ENCODE data around the gene VRK1.
"Not testable (repeated sequence)": the region's sequence is repeated elsewhere in the genome, so short reads cannot be mapped to it uniquely, and the experiment has no call there.

VRK1 gene, protein sequence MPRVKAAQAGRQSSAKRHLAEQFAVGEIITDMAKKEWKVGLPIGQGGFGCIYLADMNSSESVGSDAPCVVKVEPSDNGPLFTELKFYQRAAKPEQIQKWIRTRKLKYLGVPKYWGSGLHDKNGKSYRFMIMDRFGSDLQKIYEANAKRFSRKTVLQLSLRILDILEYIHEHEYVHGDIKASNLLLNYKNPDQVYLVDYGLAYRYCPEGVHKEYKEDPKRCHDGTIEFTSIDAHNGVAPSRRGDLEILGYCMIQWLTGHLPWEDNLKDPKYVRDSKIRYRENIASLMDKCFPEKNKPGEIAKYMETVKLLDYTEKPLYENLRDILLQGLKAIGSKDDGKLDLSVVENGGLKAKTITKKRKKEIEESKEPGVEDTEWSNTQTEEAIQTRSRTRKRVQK

DNA sequence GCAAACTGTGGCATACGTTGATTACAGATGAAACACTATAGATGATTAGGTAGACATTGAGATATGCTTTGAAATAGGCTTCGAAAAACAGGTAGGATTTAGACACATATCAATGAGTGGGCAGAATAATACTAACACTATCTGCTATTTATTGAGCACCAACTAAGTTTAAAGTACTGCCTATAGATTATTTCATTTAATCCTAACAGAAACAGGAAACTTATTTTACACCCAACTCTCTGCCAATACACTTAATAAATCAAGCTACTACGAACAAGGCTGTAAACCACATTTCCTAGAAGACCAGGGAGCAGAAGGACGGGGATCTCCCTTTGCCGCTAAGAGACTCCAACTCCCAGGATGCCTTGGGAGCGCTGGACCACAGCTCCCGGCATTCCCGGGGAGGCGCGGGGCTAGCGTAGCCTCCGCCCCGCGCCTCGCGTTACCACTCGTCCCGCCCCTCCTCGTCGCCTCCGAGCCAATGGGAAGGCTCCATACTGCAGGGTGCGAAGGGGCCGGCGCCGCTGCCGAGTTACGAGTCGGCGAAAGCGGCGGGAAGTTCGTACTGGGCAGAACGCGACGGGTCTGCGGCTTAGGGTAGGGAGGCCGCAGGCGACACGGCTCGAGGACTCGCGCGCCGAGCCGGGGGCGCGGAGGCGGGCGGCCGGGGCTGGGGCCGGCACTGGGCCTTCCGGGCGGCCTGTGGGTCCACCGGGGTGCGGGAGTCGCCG is at the start of gene VRK1:
Gene VRK1 (plus strand): TSS at position 532 of the 731 bp plus-strand sequence. CDS start 36,090 bp downstream, outside the sequence.
- peak; percentile 94 for DNase-seq

GRCh38 chr14:96747608-96748007 is 49.6 kb upstream of the VRK1 start:
- Mint-ChIP-seq H3K27ac (no peak overlapping the region), H3K9me3 (no peaks in the 10 kb centered on the region), H3K4me1 (no peaks in the 10 kb centered on the region), H3K4me3 (no peak overlapping the region), H3K27me3 (peaks cover 14% of the 10 kb centered on the region), H3K36me3 (ENCODE audit: low read depth) (no peaks in the 10 kb centered on the region)
- ATAC-seq (no peak), DNase-seq (no peak)

More for the DNA sequence above, at the start of gene VRK1:
- Mint-ChIP-seq H3K27me3 (peaks cover 11% of the 10 kb centered on the region), H3K4me1 (peaks cover 18% of the 10 kb centered on the region), H3K27ac (peak within 1 kb of the TSS; percentile 86), H3K9me3 (no peaks in the 10 kb centered on the region), H3K4me3 (peak within 1 kb of the TSS; percentile 92), H3K36me3 (ENCODE audit: low read depth) (peaks cover 9% of the 10 kb centered on the region)
- peak; percentile 99 for ATAC-seq

DNA sequence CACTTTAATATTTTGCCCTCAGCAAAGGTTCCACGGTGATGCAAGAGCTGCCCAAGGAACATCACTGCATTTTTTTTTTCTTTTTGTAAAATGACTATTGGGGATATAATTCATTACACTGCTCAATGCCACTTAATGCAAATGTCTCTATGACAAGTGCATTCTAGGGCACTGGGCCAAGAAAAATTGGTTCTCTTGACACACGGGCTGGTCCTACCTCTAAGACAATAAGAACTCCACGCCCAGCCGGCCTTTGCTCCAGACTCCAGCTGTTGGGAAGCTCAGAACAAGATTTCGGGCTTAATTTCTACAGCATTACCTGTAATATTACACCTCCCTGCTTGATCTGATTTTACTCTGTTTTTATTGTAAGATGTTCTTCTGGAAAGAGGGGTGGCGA is 48.8 kb upstream of the VRK1 start:
- DNase-seq (no peak), ATAC-seq (no peak)
- Mint-ChIP-seq H3K9me3 (no peaks in the 10 kb centered on the region), H3K4me3 (no peak overlapping the region), H3K4me1 (no peaks in the 10 kb centered on the region), H3K27me3 (peaks cover 11% of the 10 kb centered on the region), H3K36me3 (ENCODE audit: low read depth) (no peaks in the 10 kb centered on the region), H3K27ac (no peak overlapping the region)

DNA sequence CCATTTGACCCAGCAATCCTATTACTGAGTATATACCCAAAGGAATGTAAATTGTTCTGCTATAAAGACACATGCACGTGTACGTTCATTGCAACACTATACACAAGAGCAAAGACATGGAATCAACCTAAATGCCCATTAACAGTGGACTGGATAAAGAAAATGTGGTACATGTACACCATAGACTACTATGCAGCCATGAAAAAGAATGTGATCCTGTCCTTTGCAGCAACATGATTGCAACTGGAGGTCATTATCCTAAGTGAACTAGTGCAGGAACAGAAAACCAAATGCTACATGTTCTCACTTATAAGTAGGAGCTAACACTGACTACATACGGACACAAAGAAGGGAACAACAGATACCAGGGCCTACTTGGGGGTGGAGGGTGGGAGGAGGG is 45.7 kb upstream of the VRK1 start:
- H3K9me3 Mint-ChIP-seq, result no peaks in the 10 kb centered on the region
- no peaks in the 10 kb centered on the region for H3K36me3 Mint-ChIP-seq (ENCODE audit: low read depth)
- H3K27ac Mint-ChIP-seq, result no peak overlapping the region
- DNase-seq (no peak), ATAC-seq (no peak)
- no peaks in the 10 kb centered on the region for H3K4me1 Mint-ChIP-seq
- H3K27me3 Mint-ChIP-seq, result peaks cover 2% of the 10 kb centered on the region
- no peak overlapping the region for H3K4me3 Mint-ChIP-seq

DNA sequence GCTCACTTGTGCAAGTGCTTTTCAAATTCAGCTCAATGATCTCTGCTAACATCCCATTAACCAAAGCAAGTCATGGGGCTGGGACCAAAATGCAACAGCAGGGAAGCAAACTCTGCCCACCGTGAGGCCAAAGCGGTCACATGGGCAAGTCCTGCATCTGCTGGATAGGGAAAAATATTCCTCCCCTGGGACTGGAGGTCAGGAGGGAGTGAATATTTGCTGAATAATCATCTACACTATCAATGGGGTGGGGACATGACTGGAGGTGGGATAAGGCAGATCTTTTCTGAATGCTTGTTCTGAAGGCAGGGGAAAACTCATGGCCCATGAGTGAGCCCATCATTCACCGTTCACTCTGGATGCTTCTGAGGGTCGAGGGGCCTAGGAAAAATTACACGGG is 45.1 kb upstream of the VRK1 start:
- Mint-ChIP-seq H3K4me3 (no peak overlapping the region), H3K4me1 (no peaks in the 10 kb centered on the region), H3K36me3 (ENCODE audit: low read depth) (no peaks in the 10 kb centered on the region), H3K9me3 (no peaks in the 10 kb centered on the region), H3K27ac (no peak overlapping the region), H3K27me3 (no peaks in the 10 kb centered on the region)
- ATAC-seq (no peak), DNase-seq (no peak)

GRCh38 chr14:96752594-96752993 is 44.6 kb upstream of the VRK1 start:
- Mint-ChIP-seq H3K4me1 (no peaks in the 10 kb centered on the region), H3K9me3 (no peaks in the 10 kb centered on the region), H3K27me3 (no peaks in the 10 kb centered on the region), H3K36me3 (ENCODE audit: low read depth) (no peaks in the 10 kb centered on the region), H3K27ac (no peak overlapping the region), H3K4me3 (no peak overlapping the region)
- no peak for DNase-seq
- no peak for ATAC-seq

- Mint-ChIP-seq H3K27me3 (peaks cover 3% of the 10 kb centered on the region), H3K36me3 (ENCODE audit: low read depth) (no peaks in the 10 kb centered on the region), H3K4me1 (no peaks in the 10 kb centered on the region), H3K4me3 (no peak overlapping the region), H3K9me3 (no peaks in the 10 kb centered on the region), H3K27ac (no peak overlapping the region)
- no peak for DNase-seq
- ATAC-seq, result no peak
Measured at GRCh38 chr14:96754162-96754844, 42.9 kb upstream of the VRK1 start.

DNA sequence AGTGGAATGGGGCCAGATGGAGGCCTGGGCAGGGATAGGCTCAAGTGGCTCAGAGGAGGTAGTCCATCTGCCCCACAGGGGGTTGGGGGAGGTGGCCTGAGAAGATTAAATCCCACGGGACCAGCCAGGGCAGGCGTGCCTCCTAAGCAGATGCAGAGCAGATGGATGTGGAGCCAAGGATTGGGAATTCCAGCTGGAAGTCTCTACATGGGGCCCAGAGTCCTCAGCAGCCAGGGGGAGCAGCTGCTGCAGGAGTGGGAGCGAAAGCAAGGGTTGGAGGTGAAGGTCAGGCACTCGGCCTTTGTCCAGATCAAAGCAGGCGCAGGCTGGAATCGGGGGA is 42.4 kb upstream of the VRK1 start:
- no peak for ATAC-seq
- Mint-ChIP-seq H3K9me3 (no peaks in the 10 kb centered on the region), H3K36me3 (ENCODE audit: low read depth) (no peaks in the 10 kb centered on the region), H3K27me3 (peaks cover 3% of the 10 kb centered on the region), H3K4me1 (no peaks in the 10 kb centered on the region), H3K4me3 (no peak overlapping the region), H3K27ac (no peak overlapping the region)
- no peak for DNase-seq

DNA sequence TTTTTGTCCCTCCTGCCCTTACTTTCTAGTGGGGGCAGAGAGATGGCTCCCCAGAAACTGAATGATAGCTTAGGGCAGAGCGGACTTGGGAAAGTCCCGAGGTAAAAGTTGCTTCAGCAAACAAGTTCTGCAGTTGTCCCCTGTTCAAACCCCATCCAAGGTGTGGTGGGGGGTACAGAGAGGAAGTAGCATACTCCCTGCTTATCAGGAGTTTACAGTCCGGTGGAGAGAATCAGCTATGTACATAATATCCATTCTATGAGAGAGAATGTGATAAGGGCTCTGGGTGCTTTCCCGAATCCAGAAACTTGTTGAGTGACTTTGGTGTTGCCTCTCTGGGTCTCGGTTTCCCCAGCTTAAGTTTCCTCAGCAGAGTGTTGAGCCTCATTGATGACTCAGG is 40.4 kb upstream of the VRK1 start:
- peaks cover 6% of the 10 kb centered on the region for H3K27me3 Mint-ChIP-seq
- H3K36me3 Mint-ChIP-seq (ENCODE audit: low read depth), result no peaks in the 10 kb centered on the region
- no peak overlapping the region for H3K4me3 Mint-ChIP-seq
- no peak for ATAC-seq
- no peaks in the 10 kb centered on the region for H3K9me3 Mint-ChIP-seq
- H3K4me1 Mint-ChIP-seq, result no peaks in the 10 kb centered on the region
- no peak for DNase-seq
- no peak overlapping the region for H3K27ac Mint-ChIP-seq

DNA sequence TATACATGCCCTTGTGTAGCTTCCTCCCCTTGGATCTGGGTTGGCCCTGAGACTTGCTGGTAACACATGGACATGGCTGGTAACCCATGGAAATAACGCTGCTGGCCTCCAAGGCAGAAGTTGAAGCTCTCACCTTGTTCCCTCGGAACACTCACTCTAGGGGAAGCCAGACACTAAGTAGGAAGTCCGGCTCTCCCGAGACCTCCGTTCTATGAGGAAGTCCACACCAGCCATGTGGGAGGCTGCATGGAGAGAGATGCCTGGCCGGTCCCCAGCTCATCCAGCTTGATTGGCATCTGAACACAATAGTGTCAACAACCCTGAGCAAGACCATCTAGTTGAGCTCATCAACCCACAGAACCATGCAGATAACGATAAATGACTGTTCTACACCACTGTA is 39.7 kb upstream of the VRK1 start:
- no peaks in the 10 kb centered on the region for H3K9me3 Mint-ChIP-seq
- H3K4me1 Mint-ChIP-seq, result peaks cover 1% of the 10 kb centered on the region
- ATAC-seq, result no peak
- H3K4me3 Mint-ChIP-seq, result no peak overlapping the region
- no peak overlapping the region for H3K27ac Mint-ChIP-seq
- no peak for DNase-seq
- H3K36me3 Mint-ChIP-seq (ENCODE audit: low read depth), result no peaks in the 10 kb centered on the region
- peaks cover 6% of the 10 kb centered on the region for H3K27me3 Mint-ChIP-seq

- peaks cover 5% of the 10 kb centered on the region for H3K4me1 Mint-ChIP-seq
- no peaks in the 10 kb centered on the region for H3K9me3 Mint-ChIP-seq
- ATAC-seq (no peak), DNase-seq (no peak)
- no peaks in the 10 kb centered on the region for H3K36me3 Mint-ChIP-seq (ENCODE audit: low read depth)
- no peak overlapping the region for H3K4me3 Mint-ChIP-seq
- H3K27me3 Mint-ChIP-seq, result peaks cover 8% of the 10 kb centered on the region
- no peak overlapping the region for H3K27ac Mint-ChIP-seq
Measured at GRCh38 chr14:96761066-96761465, 36.1 kb upstream of the VRK1 start.

DNA sequence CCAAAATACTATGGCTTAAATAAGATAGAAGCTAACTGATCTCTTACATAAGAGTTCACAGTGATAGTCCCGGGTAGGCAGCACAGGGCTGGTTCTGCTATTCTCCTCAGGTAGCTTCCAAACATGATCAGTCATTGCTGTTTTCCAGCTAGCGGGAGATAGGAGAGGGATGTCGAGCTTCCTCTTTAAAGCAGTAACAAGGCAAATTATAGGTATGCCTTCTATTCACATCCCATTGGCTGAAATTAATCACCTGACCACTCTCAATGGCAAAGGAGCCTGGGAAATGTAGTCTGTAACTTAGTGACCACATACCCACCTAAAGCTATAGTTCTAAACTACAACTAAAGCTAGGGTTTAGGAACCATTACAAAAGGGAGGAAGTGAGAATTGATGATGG is 34.5 kb upstream of the VRK1 start:
- H3K4me3 Mint-ChIP-seq, result peak overlapping the region; percentile 42
- H3K36me3 Mint-ChIP-seq (ENCODE audit: low read depth), result no peaks in the 10 kb centered on the region
- peaks cover 5% of the 10 kb centered on the region for H3K4me1 Mint-ChIP-seq
- ATAC-seq, result peak; percentile 88
- no peaks in the 10 kb centered on the region for H3K9me3 Mint-ChIP-seq
- peaks cover 11% of the 10 kb centered on the region for H3K27me3 Mint-ChIP-seq
- no peak overlapping the region for H3K27ac Mint-ChIP-seq
- no peak for DNase-seq

- H3K9me3 Mint-ChIP-seq, result no peaks in the 10 kb centered on the region
- ATAC-seq (no peak), DNase-seq (no peak)
- peaks cover 9% of the 10 kb centered on the region for H3K27me3 Mint-ChIP-seq
- peaks cover 5% of the 10 kb centered on the region for H3K4me1 Mint-ChIP-seq
- no peak overlapping the region for H3K4me3 Mint-ChIP-seq
- H3K27ac Mint-ChIP-seq, result no peak overlapping the region
- no peaks in the 10 kb centered on the region for H3K36me3 Mint-ChIP-seq (ENCODE audit: low read depth)
Measured at GRCh38 chr14:96764012-96764411, 33.2 kb upstream of the VRK1 start.

GRCh38 chr14:96765205-96765604 is 32.0 kb upstream of the VRK1 start:
- peaks cover 11% of the 10 kb centered on the region for H3K27me3 Mint-ChIP-seq
- ATAC-seq; H3K4me1 Mint-ChIP-seq; H3K36me3 Mint-ChIP-seq (ENCODE audit: low read depth); H3K4me3 Mint-ChIP-seq; H3K9me3 Mint-ChIP-seq; DNase-seq; H3K27ac Mint-ChIP-seq: not testable (repeated sequence)

DNA sequence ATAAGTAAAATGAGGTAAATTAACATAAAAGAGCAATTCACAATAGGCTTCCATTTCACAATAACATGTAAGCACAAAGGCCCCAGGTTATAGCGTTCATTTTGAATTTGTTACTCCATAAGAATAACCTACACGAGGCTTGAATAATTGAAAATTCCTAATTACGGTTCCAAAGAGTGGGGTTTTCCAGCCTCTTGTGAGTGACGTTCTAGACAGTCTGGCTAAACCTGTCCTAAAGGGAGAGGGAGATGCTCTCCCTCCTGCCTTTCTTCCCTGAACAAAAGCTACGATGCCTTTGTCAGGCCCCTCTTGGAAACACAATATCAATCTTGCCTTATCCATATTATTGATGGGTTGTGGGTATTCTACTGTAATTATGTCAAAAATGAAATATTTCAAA is 24.3 kb upstream of the VRK1 start:
- no peaks in the 10 kb centered on the region for H3K4me1 Mint-ChIP-seq
- no peaks in the 10 kb centered on the region for H3K36me3 Mint-ChIP-seq (ENCODE audit: low read depth)
- no peak overlapping the region for H3K4me3 Mint-ChIP-seq
- no peak overlapping the region for H3K27ac Mint-ChIP-seq
- DNase-seq (no peak), ATAC-seq (no peak)
- no peaks in the 10 kb centered on the region for H3K9me3 Mint-ChIP-seq
- peaks cover 22% of the 10 kb centered on the region for H3K27me3 Mint-ChIP-seq

All from activated naive CD8-positive, alpha-beta T cell treated with anti-CD3 and anti-CD28 coated beads, Interleukin-2, amount 50 U/mL, for 24 hours (primary cell).